H9 (cell line): ENCODE measurements around the gene C3orf49. TPM values are rescaled to one million over a fixed set of nuclear protein-coding genes. Genes with fewer than 3 reads are reported as not detected.

ENCODE experiments used
- DNase-seq: peaks from one replicate; pipeline ENCODE4 v3.0.0-alpha.2; 2017
- H2AFZ ChIP-seq: one replicate; pipeline ENCODE4 v1.6.1; 2013; ENCODE audit warnings: mild to moderate bottlenecking, low read length, control low read depth, moderate library complexity
- H2AK5ac ChIP-seq: 2 replicates; pipeline ENCODE4 v1.6.1; 2013; ENCODE audit warnings: low read length, control low read depth, mixed read lengths; ENCODE audit not compliant: insufficient read length
- H2BK120ac ChIP-seq: one replicate; pipeline ENCODE4 v1.6.1; 2013; ENCODE audit warnings: low read depth, mild to moderate bottlenecking, low read length, control low read depth, inconsistent platforms; ENCODE audit not compliant: poor library complexity, severe bottlenecking
- H2BK12ac ChIP-seq: 2 replicates; pipeline ENCODE4 v1.6.1; 2013; ENCODE audit warnings: low read length, control low read depth, mixed read lengths, low read depth; ENCODE audit not compliant: insufficient read length
- H2BK15ac ChIP-seq: 2 replicates; pipeline ENCODE4 v1.6.1; 2013; ENCODE audit warnings: low read depth, low read length, control low read depth
- H2BK20ac ChIP-seq: one replicate; pipeline ENCODE4 v1.6.1; 2013; ENCODE audit warnings: low read depth, mild to moderate bottlenecking, low read length, control low read depth, inconsistent platforms; ENCODE audit not compliant: poor library complexity, severe bottlenecking
- H2BK5ac ChIP-seq: 2 replicates; pipeline ENCODE4 v1.6.1; 2013; ENCODE audit warnings: low read length, control low read depth, mixed read lengths; ENCODE audit not compliant: insufficient read length
- H3K14ac ChIP-seq: 2 replicates; pipeline ENCODE4 v1.6.1; 2013; ENCODE audit warnings: low read length, control low read depth; ENCODE audit not compliant: insufficient read depth
- H3K18ac ChIP-seq: 2 replicates; pipeline ENCODE4 v1.6.1; 2013; ENCODE audit warnings: low read depth, mild to moderate bottlenecking, mixed read lengths, low read length, control low read depth; ENCODE audit not compliant: insufficient read length
- H3K23ac ChIP-seq: 2 replicates; pipeline ENCODE4 v1.6.1; 2013; ENCODE audit warnings: low read length, control low read depth, mixed read lengths, low read depth; ENCODE audit not compliant: insufficient read length
- H3K23me2 ChIP-seq: 2 replicates; pipeline ENCODE4 v1.6.1; 2013; ENCODE audit warnings: low read depth, mild to moderate bottlenecking, mixed read lengths, low read length, control low read depth; ENCODE audit not compliant: insufficient read length, poor library complexity, severe bottlenecking
- H3K27ac ChIP-seq: 2 replicates; pipeline ENCODE4 v1.5.1; 2013; ENCODE audit warnings: low read length, control low read depth, mixed read lengths, low read depth; ENCODE audit not compliant: insufficient read length
- H3K27me3 ChIP-seq: 2 replicates; pipeline ENCODE4 v1.6.1; 2013; ENCODE audit warnings: low read length, control low read depth, inconsistent platforms; ENCODE audit not compliant: insufficient read depth
- H3K4ac ChIP-seq: 2 replicates; pipeline ENCODE4 v1.6.1; 2013; ENCODE audit warnings: low read depth, mild to moderate bottlenecking, control low read depth, inconsistent platforms, low read length, moderate library complexity
- H3K4me1 ChIP-seq: 2 replicates; pipeline ENCODE4 v1.6.1; 2013; ENCODE audit warnings: low read length, control low read depth, inconsistent platforms; ENCODE audit not compliant: insufficient read depth
- H3K4me2 ChIP-seq: 2 replicates; pipeline ENCODE4 v1.6.1; 2013; ENCODE audit warnings: low read length, control low read depth, mixed read lengths; ENCODE audit not compliant: insufficient read length, insufficient read depth
- H3K56ac ChIP-seq: 2 replicates; pipeline ENCODE4 v1.6.1; 2013; ENCODE audit warnings: low read depth, mild to moderate bottlenecking, mixed read lengths, low read length, control low read depth; ENCODE audit not compliant: insufficient read length
- H3K79me1 ChIP-seq: 2 replicates; pipeline ENCODE4 v1.6.1; 2013; ENCODE audit warnings: low read depth, mild to moderate bottlenecking, moderate library complexity, low read length, control low read depth, inconsistent platforms; ENCODE audit not compliant: insufficient read depth, poor library complexity, severe bottlenecking
- H3K79me2 ChIP-seq: 2 replicates; pipeline ENCODE4 v1.6.1; 2013; ENCODE audit warnings: low read length, control low read depth, inconsistent platforms; ENCODE audit not compliant: insufficient read depth
- H3K9ac ChIP-seq: 2 replicates; pipeline ENCODE4 v1.6.1; 2013; ENCODE audit warnings: low read length, control low read depth, mixed read lengths; ENCODE audit not compliant: insufficient read length; ENCODE audit errors: extremely low read depth
- H3K9me3 ChIP-seq: one replicate; pipeline ENCODE4 v1.6.1; 2013; ENCODE audit warnings: low read depth, low read length, inconsistent platforms; ENCODE audit not compliant: control insufficient read depth
- H3T11ph ChIP-seq: one replicate; pipeline ENCODE4 v1.6.1; 2013; ENCODE audit warnings: mild to moderate bottlenecking, low read length, control low read depth, inconsistent platforms
- H4K20me1 ChIP-seq: one replicate; pipeline ENCODE4 v1.6.1; 2013; ENCODE audit not compliant: control insufficient read depth, insufficient read length, insufficient read depth
- H4K5ac ChIP-seq: 2 replicates; pipeline ENCODE4 v1.6.1; 2013; ENCODE audit warnings: low read depth, mild to moderate bottlenecking, mixed read lengths, low read length, control low read depth; ENCODE audit not compliant: insufficient read length
- H4K8ac ChIP-seq: replicated peaks from 2 replicates; pipeline ENCODE4 v1.6.1; 2013; ENCODE audit warnings: low read length, control low read depth, mixed read lengths, low read depth; ENCODE audit not compliant: insufficient read length
- H4K91ac ChIP-seq: 2 replicates; pipeline ENCODE4 v1.6.1; 2013; ENCODE audit warnings: low read depth, mild to moderate bottlenecking, moderate library complexity, mixed read lengths, low read length, control low read depth; ENCODE audit not compliant: insufficient read length
- H3K27ac Mint-ChIP-seq, 3 experiments: 2 replicates in 2 of 3; 3 replicates in 1 of 3; pipeline ENCODE4 v1.8.0; 2020 to 2021; ENCODE audit warnings: mixed read lengths in 3 of 3, mild to moderate bottlenecking in 1 of 3, moderate library complexity in 1 of 3
- H3K27me3 Mint-ChIP-seq: 2 replicates; pipeline ENCODE4 v1.8.0; 2021; ENCODE audit warnings: low read depth, mild to moderate bottlenecking, moderate library complexity, mixed read lengths
- H3K36me3 Mint-ChIP-seq, 3 experiments: 2 replicates in 2 of 3; 3 replicates in 1 of 3; pipeline ENCODE4 v1.8.0; 2020 to 2021; ENCODE audit warnings: low read depth in 3 of 3, mixed read lengths in 3 of 3; ENCODE audit not compliant: insufficient read depth in 1 of 3
- H3K4me1 Mint-ChIP-seq, 2 experiments: 2 replicates each; pipeline ENCODE4 v1.8.0; 2020; ENCODE audit warnings: mixed read lengths in 2 of 2
- H3K4me3 Mint-ChIP-seq, 2 experiments: 2 replicates in 1 of 2; 3 replicates in 1 of 2; pipeline ENCODE4 v1.8.0; 2020 to 2021; ENCODE audit warnings: mild to moderate bottlenecking in 2 of 2, mixed read lengths in 2 of 2, moderate library complexity in 1 of 2
- H3K9me3 Mint-ChIP-seq, 2 experiments: 2 replicates in 1 of 2; 3 replicates in 1 of 2; pipeline ENCODE4 v1.8.0; 2020; ENCODE audit warnings: mild to moderate bottlenecking in 2 of 2, mixed read lengths in 2 of 2, moderate library complexity in 1 of 2
- CTCF ChIP-seq: fragments of 200-600 bp; sonication (generic); conservative IDR thresholded peaks from 3 replicates; pipeline ENCODE4 v1.8.0; 2021; ENCODE audit warnings: antibody characterized with exemption, mild to moderate bottlenecking
- WGBS: extraction: QIAGEN DNeasy Blood & Tissue Kit; methylation state at CpG from one replicate; pipeline ENCODE4 v1.1.7; 2013; ENCODE audit warnings: missing lambda C conversion rate, low lambda C conversion rate, mixed read lengths; ENCODE audit not compliant: insufficient read length; ENCODE audit errors: extremely low coverage; 5-methylcytosine and 5-hydroxymethylcytosine counted together
- total RNA-seq: library from RNA; stranded (reverse); gene quantifications from 2 replicates; pipeline ENCODE4 v1.2.1, GENCODE V29; 2021

C3orf49 gene
- total RNA-seq, 1 experiment from 2014 or later: not detected

DNA sequence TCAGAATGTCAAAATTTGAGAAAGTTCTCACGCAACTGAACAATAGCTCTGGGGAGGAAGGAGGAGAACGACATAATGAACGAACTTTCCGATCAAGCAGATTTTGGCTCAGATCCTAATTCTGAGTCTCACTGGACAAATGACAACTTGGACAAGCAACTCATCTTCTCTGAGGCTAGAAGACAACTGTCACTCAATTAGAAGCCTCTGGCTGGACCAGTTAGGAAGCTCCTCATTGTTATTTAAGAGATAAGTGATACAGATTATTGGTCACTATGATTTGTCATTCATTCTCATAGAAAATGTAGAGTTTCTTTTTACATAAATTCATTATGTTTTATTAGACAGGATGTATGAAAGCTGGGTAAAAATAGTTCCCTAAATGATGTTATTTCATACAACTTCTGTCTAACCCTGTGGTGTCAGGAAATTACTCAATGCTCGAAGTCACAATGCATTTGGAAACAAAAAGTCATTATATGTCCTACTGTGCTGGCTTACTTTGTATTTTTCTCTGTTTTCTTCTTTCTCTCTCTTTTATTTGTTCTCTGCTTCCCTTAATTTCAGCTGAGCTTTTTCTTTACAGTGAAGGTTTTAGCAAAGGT lies 11.0 kb upstream of the C3orf49 start:
- Histone ChIP-seq H3K27me3 (no peaks in the 10 kb centered on the region), H3K4ac (no peak overlapping the region), H3K27ac (no peak overlapping the region), H4K5ac (no peak overlapping the region), H3K79me2 (no peaks in the 10 kb centered on the region), H3K9ac (no peak overlapping the region), H2BK12ac (no peak overlapping the region), H3T11ph (no peak overlapping the region), H4K20me1 (no peaks in the 10 kb centered on the region), H4K91ac (no peak overlapping the region), H2AK5ac (no peak overlapping the region), H2BK20ac (no peak overlapping the region), H2BK15ac (no peak overlapping the region), H2BK120ac (no peak overlapping the region), H3K79me1 (no peaks in the 10 kb centered on the region), H3K14ac (no peak overlapping the region), H2AFZ (no peak overlapping the region), H2BK5ac (no peak overlapping the region), H3K23me2 (no peaks in the 10 kb centered on the region), H3K4me1 (no peaks in the 10 kb centered on the region), H4K8ac (no peak overlapping the region), H3K56ac (no peak overlapping the region), H3K4me2 (no peak overlapping the region), H3K9me3 (no peaks in the 10 kb centered on the region), H3K18ac (no peak overlapping the region), H3K23ac (no peak overlapping the region)
- no peak overlapping the region for H3K4me3 Mint-ChIP-seq
- no peak for TF ChIP-seq CTCF
- H3K27me3 Mint-ChIP-seq: peaks cover 22% of the 10 kb centered on the region
- H3K36me3 Mint-ChIP-seq: 0 out of 7 replicates have a peak, but pooled peaks cover 0 to 5% (median 0%) of the 10 kb centered on the region in 3 experiments
- no peak overlapping the region for H3K27ac Mint-ChIP-seq
- peaks cover 0 to 5% of the 10 kb centered on the region in 2 experiments; a peak in 1 of 5 replicates for H3K9me3 Mint-ChIP-seq
- no peak for DNase-seq
- WGBS: no CpG with 5 or more reads among the region's 5 CpGs
- no peaks in the 10 kb centered on the region; a peak in 1 of 4 replicates for H3K4me1 Mint-ChIP-seq
